Immature natural killer cell (primary cell): ENCODE results near the gene OR6P1. TPM values are rescaled to one million over a fixed set of nuclear protein-coding genes. Genes with fewer than 3 reads are reported as not detected.

ENCODE experiments used
- DNase-seq, 3 donors: peaks; one replicate each; pipeline ENCODE4 v3.0.0; 2022; ENCODE audit warnings: mixed read lengths in 1 of 3
- H3K27ac Mint-ChIP-seq, 6 donors: one replicate each; pipeline ENCODE4 v1.8.0; 2020; ENCODE audit warnings: mixed read lengths in 6 of 6, mild to moderate bottlenecking in 5 of 6, inconsistent platforms in 4 of 6, moderate library complexity in 3 of 6
- H3K27me3 Mint-ChIP-seq, 3 donors: one replicate each; pipeline ENCODE4 v1.8.0; 2020 to 2021; ENCODE audit warnings: low read depth in 3 of 3, mild to moderate bottlenecking in 3 of 3, mixed read lengths in 3 of 3, moderate library complexity in 3 of 3, inconsistent platforms in 1 of 3
- H3K36me3 Mint-ChIP-seq, 3 donors: one replicate each; pipeline ENCODE4 v1.8.0; 2020; ENCODE audit warnings: mixed read lengths in 3 of 3, inconsistent platforms in 2 of 3, mild to moderate bottlenecking in 2 of 3
- H3K4me1 Mint-ChIP-seq, 2 donors: one replicate each; pipeline ENCODE4 v1.8.0; 2020; ENCODE audit warnings: inconsistent platforms in 2 of 2, mild to moderate bottlenecking in 2 of 2, mixed read lengths in 2 of 2, moderate library complexity in 1 of 2
- H3K4me3 Mint-ChIP-seq, 5 donors: one replicate each; pipeline ENCODE4 v1.8.0; 2020; ENCODE audit warnings: mild to moderate bottlenecking in 5 of 5, mixed read lengths in 5 of 5, inconsistent platforms in 3 of 5, moderate library complexity in 3 of 5
- H3K9me3 Mint-ChIP-seq, 6 donors: one replicate each; pipeline ENCODE4 v1.8.0; 2020; ENCODE audit warnings: mild to moderate bottlenecking in 6 of 6, mixed read lengths in 6 of 6, inconsistent platforms in 4 of 6, moderate library complexity in 3 of 6
- polyA plus RNA-seq, 3 donors: library from polyadenylated mRNA; unstranded; fragments of 300-500 nt; fragmentation: Illumina TruSeq; gene quantifications; one replicate each; pipeline ENCODE4 v1.2.3, GENCODE V29; 2021

The OR6P1 gene
- not detected for polyA plus RNA-seq

DNA sequence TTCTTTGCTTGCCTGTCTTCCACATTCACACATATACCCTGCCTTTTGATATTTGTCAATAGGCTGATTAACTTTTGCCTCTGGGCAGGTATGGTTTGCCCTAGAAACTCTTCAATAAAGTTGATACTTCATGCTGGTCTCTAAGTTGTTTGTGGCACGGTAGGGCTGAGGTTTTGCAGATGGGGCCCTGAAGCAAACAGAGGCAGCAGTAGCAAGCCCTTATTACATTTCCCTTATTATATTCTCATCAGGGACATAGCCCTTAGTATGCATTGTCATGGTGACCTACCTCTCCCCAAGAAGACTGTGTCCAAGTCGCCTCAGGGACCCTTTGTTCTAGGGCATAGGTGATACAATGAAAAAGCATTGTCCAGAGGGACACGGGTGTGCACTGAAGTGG is at the start of gene OR6P1:
Gene OR6P1 (minus strand): TSS at position 101 of the 400 bp plus-strand sequence. CDS start 6,976 bp downstream, outside the sequence.
- no peaks in the 10 kb centered on the region for H3K4me1 Mint-ChIP-seq
- peaks cover 0 to 6% (median 0%) of the 10 kb centered on the region in 6 donors for H3K9me3 Mint-ChIP-seq
- no peak within 1 kb of the TSS for H3K27ac Mint-ChIP-seq
- H3K4me3 Mint-ChIP-seq, result no peak within 1 kb of the TSS
- H3K27me3 Mint-ChIP-seq, result peaks cover 5 to 12% (median 6%) of the 10 kb centered on the region in 3 donors
- DNase-seq, result no peak
- H3K36me3 Mint-ChIP-seq, result no peaks in the 10 kb centered on the region

GRCh38 chr1:158613764-158614163 is 43.4 kb upstream of the OR6P1 start:
- Mint-ChIP-seq H3K4me3 (no peak overlapping the region), H3K36me3 (no peaks in the 10 kb centered on the region), H3K27me3 (peaks cover 7 to 13% (median 9%) of the 10 kb centered on the region in 3 donors), H3K9me3 (peaks cover 0 to 6% (median 0%) of the 10 kb centered on the region in 6 donors), H3K4me1 (no peaks in the 10 kb centered on the region), H3K27ac (no peak overlapping the region)
- DNase-seq, result no peak

- peaks cover 2 to 8% (median 7%) of the 10 kb centered on the region in 3 donors for H3K27me3 Mint-ChIP-seq
- H3K4me3 Mint-ChIP-seq, result no peak overlapping the region
- no peak for DNase-seq
- no peaks in the 10 kb centered on the region for H3K4me1 Mint-ChIP-seq
- H3K36me3 Mint-ChIP-seq, result no peaks in the 10 kb centered on the region
- no peak overlapping the region for H3K27ac Mint-ChIP-seq
- H3K9me3 Mint-ChIP-seq, result peaks cover 0 to 6% (median 0%) of the 10 kb centered on the region in 6 donors
Measured at GRCh38 chr1:158611916-158612315, 41.5 kb upstream of the OR6P1 start.

DNA sequence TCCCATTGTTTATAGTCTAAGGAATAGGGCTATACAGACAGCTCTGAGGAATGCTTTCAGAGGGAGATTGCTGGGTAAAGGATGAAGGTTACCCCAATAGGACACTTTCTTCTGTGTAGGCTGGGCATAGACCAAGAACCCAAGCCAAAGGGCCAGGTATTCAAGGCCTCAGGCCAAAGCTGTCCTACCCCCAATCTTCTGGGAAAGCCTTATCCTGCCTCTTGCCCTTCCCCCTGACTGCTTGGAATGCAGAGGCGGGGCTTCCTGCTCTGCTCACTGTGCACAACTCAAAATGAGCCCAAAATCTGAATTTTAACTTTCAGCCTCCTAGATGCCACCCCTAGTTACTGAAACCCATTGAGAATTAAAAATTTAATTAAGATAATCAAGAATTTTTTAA is 36.9 kb upstream of the OR6P1 start:
- H3K27me3 Mint-ChIP-seq, result peaks cover 0 to 5% (median 5%) of the 10 kb centered on the region in 3 donors

GRCh38 chr1:158604968-158605367 is 34.6 kb upstream of the OR6P1 start, which contains the start of gene OR10Z1:
TSS of gene OR10Z1 (plus strand) at chr1:158605268. CDS start at chr1:158606439, 1,171 bp downstream.
- H3K4me1 Mint-ChIP-seq, result peaks cover 6 to 13% of the 10 kb centered on the region in 2 donors
- peaks cover 2 to 9% (median 2%) of the 10 kb centered on the region in 3 donors for H3K27me3 Mint-ChIP-seq
- H3K9me3 Mint-ChIP-seq, result peaks cover 0 to 4% (median 0%) of the 10 kb centered on the region in 6 donors
- DNase-seq, result no peak
- H3K27ac Mint-ChIP-seq, result no peak within 1 kb of the TSS
- peaks cover 0 to 1% (median 0%) of the 10 kb centered on the region in 3 donors for H3K36me3 Mint-ChIP-seq
- no peak within 1 kb of the TSS for H3K4me3 Mint-ChIP-seq

More for the DNA sequence above, 36.9 kb upstream of the OR6P1 start:
- Mint-ChIP-seq H3K9me3 (no peaks in the 10 kb centered on the region), H3K4me3 (no peak overlapping the region), H3K4me1 (peaks cover 0 to 2% of the 10 kb centered on the region in 2 donors), H3K36me3 (no peaks in the 10 kb centered on the region), H3K27ac (no peak overlapping the region)
- no peak for DNase-seq

GRCh38 chr1:158600735-158601134 is 30.4 kb upstream of the OR6P1 start:
- Mint-ChIP-seq H3K4me3 (no peak overlapping the region), H3K27ac (no peak overlapping the region), H3K9me3 (peaks cover 19 to 35% (median 27%) of the 10 kb centered on the region in 6 donors), H3K36me3 (peaks cover 5 to 14% (median 11%) of the 10 kb centered on the region in 3 donors), H3K27me3 (peaks cover 3 to 24% (median 5%) of the 10 kb centered on the region in 3 donors), H3K4me1 (peaks cover 6 to 13% of the 10 kb centered on the region in 2 donors)
- no peak for DNase-seq

DNA sequence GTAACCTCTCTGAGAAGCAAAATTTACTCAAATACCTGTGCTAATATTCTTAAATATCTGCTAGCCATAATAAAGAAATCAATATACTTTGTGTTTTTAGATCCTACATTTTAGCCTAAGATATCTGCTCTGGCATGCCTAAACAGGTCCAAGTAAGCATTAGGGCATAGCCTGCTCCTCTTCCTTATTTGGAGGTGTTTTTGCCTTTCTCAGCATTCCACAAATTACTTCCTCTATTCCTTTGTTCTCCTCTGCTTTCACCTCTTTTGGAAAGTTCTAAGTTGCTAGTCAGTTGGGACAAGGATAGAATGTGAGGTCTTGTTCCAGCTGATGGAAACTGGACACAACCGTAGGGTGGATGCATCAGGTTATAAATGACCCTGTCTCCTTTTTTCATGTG is 16.6 kb upstream of the OR6P1 start:
- H3K4me3 Mint-ChIP-seq, result no peak overlapping the region
- H3K4me1 Mint-ChIP-seq, result no peaks in the 10 kb centered on the region
- peaks cover 13 to 31% (median 14%) of the 10 kb centered on the region in 3 donors for H3K27me3 Mint-ChIP-seq
- DNase-seq, result no peak
- no peak overlapping the region for H3K27ac Mint-ChIP-seq
- H3K36me3 Mint-ChIP-seq, result peaks cover 0 to 5% (median 0%) of the 10 kb centered on the region in 3 donors
- H3K9me3 Mint-ChIP-seq, result peaks cover 5 to 12% (median 7%) of the 10 kb centered on the region in 6 donors

DNA sequence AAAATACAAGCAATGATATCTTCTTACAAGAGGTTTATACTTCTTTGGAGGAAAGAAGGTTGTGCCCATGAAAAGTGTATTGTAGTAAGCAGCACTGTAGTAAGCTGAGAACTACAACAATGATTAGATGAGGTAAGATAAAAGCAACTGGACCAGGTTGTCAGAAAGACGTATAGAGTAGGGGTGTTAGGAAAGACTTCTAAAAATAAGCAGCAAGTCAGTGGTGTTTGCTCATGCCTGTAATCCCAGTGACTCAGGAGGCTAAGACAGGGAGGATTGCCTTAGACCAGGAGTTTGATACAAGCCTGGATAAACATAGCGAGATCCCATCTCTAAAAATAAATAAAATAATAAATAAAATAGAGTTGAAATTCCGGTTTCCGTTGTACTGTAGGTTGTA is 13.6 kb upstream of the OR6P1 start:
- Mint-ChIP-seq H3K36me3 (peaks cover 0 to 5% (median 0%) of the 10 kb centered on the region in 3 donors), H3K27me3 (peaks cover 9 to 16% (median 13%) of the 10 kb centered on the region in 3 donors), H3K4me3 (no peak overlapping the region), H3K4me1 (no peaks in the 10 kb centered on the region), H3K27ac (no peak overlapping the region), H3K9me3 (peaks cover 2 to 12% (median 7%) of the 10 kb centered on the region in 6 donors)
- no peak for DNase-seq

DNA sequence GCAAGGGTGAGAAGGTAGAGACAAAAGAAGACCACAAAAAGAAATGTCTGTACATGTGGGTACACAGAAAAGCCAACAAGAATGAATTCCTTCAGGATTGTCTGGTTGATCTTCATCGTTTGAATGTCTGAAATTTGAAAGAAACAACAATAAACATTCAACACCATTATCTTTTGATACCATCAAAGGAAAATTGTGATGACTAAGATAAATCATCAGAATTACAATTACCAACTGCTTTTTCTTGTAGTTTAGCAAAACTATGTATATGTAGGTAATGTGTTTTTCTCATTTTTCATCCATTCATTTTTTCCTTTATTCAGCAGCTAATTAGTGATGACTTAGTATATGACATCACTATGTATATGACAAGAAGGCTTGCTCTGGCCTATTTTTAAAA is 9.4 kb upstream of the OR6P1 start, which contains the start of gene OR10X1:
Gene OR10X1 (minus strand): TSS at position 167 of the 400 bp plus-strand sequence. CDS start 0 bp downstream, at position 167.
- no peaks in the 10 kb centered on the region for H3K36me3 Mint-ChIP-seq
- H3K27me3 Mint-ChIP-seq, result peaks cover 4 to 20% (median 6%) of the 10 kb centered on the region in 3 donors
- H3K9me3 Mint-ChIP-seq, result no peaks in the 10 kb centered on the region
- H3K27ac Mint-ChIP-seq, result no peak within 1 kb of the TSS
- no peak within 1 kb of the TSS for H3K4me3 Mint-ChIP-seq
- no peaks in the 10 kb centered on the region for H3K4me1 Mint-ChIP-seq
- DNase-seq, result no peak

GRCh38 chr1:158577561-158577960 is 7.2 kb upstream of the OR6P1 start:
- Mint-ChIP-seq H3K4me3 (no peak overlapping the region), H3K27me3 (peaks cover 1 to 19% (median 3%) of the 10 kb centered on the region in 3 donors), H3K36me3 (no peaks in the 10 kb centered on the region)

GRCh38 chr1:158572226-158572625 is 1.8 kb upstream of the OR6P1 start:
- no peak overlapping the region for H3K4me3 Mint-ChIP-seq
- H3K27me3 Mint-ChIP-seq, result peaks cover 5 to 12% (median 6%) of the 10 kb centered on the region in 3 donors
- no peaks in the 10 kb centered on the region for H3K4me1 Mint-ChIP-seq
- DNase-seq, result no peak
- H3K27ac Mint-ChIP-seq, result no peak overlapping the region
- H3K9me3 Mint-ChIP-seq, result peaks cover 0 to 6% (median 0%) of the 10 kb centered on the region in 6 donors
- H3K36me3 Mint-ChIP-seq, result no peaks in the 10 kb centered on the region

More at GRCh38 chr1:158577561-158577960, 7.2 kb upstream of the OR6P1 start:
- no peak for DNase-seq
- no peaks in the 10 kb centered on the region for H3K4me1 Mint-ChIP-seq
- no peaks in the 10 kb centered on the region for H3K9me3 Mint-ChIP-seq
- no peak overlapping the region for H3K27ac Mint-ChIP-seq

DNA sequence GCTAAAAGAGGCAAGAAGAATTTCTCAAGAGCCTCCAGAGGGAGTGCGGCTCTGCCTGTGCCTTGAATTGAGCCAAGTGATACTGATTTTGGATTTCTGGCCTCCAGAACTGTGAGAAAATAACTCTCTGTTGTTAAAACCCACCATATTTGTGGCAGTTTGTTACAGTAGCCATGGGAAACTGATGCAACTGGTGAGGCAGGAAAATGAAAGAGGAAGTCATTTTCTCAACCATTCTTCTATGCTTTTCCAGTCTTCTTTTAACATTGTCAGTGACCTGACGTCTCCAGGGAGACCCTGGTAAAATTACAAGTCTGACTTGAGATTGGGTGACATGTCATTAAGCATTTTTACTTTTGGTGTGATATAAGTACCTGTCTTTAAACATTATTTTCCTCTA is 5.8 kb downstream of the OR6P1 start:
- Mint-ChIP-seq H3K4me3 (no peak overlapping the region), H3K4me1 (no peaks in the 10 kb centered on the region), H3K9me3 (peaks cover 0 to 6% (median 0%) of the 10 kb centered on the region in 6 donors), H3K27me3 (peaks cover 1 to 5% (median 3%) of the 10 kb centered on the region in 3 donors), H3K36me3 (no peaks in the 10 kb centered on the region), H3K27ac (no peak overlapping the region)
- DNase-seq, result no peak

DNA sequence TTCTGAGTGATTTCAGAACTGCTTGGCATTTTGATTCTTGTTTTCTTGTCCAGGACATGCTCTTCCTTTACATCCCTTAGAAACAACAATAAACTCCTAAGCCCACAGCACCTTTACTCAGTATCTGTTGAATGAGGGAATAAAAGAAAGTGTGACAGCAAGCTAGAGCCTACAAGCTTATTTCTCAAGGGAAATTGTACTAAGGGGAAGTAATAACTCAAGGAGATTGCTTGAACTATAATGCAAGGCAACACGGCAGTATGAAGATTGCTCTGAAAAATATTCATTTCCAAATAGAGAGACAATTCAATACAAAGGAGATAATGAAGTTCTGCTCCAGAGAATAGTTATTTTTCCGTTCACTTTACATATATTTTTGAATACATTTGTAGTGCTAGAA is 6.5 kb downstream of the OR6P1 start:
- Mint-ChIP-seq H3K9me3 (peaks cover 0 to 6% (median 0%) of the 10 kb centered on the region in 6 donors), H3K4me1 (no peaks in the 10 kb centered on the region), H3K36me3 (no peaks in the 10 kb centered on the region), H3K27me3 (peaks cover 1 to 3% (median 2%) of the 10 kb centered on the region in 3 donors), H3K27ac (no peak overlapping the region), H3K4me3 (no peak overlapping the region)
- DNase-seq, result no peak

DNA sequence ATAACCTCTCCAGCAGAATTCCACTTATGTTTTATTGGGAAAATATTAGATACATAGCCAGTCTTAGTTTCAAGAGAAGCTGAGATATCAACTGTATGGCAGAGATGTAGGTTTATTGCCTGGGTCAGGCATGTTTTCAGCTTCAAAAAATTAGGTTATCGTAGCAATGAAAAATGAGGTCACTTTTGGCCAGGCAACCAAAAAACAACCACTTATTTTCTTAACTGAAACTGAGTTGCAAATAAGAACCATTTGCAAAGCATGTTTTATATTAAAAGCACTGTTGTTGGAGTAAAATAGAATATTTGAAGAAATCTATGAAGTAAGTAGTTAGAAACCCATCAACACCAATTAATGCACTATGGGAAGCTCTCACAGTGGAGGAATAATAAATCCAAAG is 10.7 kb downstream of the OR6P1 start:
- no peak overlapping the region for H3K27ac Mint-ChIP-seq
- no peaks in the 10 kb centered on the region for H3K36me3 Mint-ChIP-seq
- no peaks in the 10 kb centered on the region for H3K4me1 Mint-ChIP-seq
- DNase-seq, result no peak
- no peaks in the 10 kb centered on the region for H3K9me3 Mint-ChIP-seq
- H3K27me3 Mint-ChIP-seq, result peaks cover 1 to 5% (median 4%) of the 10 kb centered on the region in 3 donors
- no peak overlapping the region for H3K4me3 Mint-ChIP-seq

DNA sequence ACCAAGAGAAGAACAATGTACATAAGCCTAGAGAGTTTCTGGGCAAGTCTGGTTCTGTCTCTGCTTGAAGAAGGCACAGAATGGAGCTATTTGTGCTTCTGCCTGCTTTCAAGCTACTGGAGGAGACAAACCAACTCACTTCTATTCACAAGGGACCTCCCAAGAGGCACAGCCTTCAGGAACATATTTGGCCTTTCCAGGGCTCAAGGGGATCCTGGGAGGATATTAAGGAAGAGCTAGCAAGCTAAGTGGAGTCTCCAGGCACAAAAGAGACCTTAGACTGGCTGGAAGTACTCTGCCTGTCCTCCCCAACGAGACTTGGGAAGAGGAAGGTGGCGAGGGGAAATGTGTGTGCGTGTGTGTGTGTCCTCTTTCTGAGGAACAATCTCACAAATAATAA is 16.0 kb downstream of the OR6P1 start, which contains the start of gene OR6Y1:
Gene OR6Y1 (minus strand): TSS at position 54 of the 400 bp plus-strand sequence. CDS start 6,300 bp downstream, outside the sequence.
- DNase-seq, result no peak

More for the DNA sequence above, 16.0 kb downstream of the OR6P1 start, which contains the start of gene OR6Y1:
- Mint-ChIP-seq H3K9me3 (no peaks in the 10 kb centered on the region), H3K4me3 (no peak within 1 kb of the TSS), H3K4me1 (no peaks in the 10 kb centered on the region), H3K27me3 (peaks cover 0 to 12% (median 2%) of the 10 kb centered on the region in 3 donors), H3K27ac (no peak within 1 kb of the TSS), H3K36me3 (no peaks in the 10 kb centered on the region)
